HepG2 (cell line): ENCODE data around the gene GLE1. TPM values are rescaled to one million over a fixed set of nuclear protein-coding genes. Genes with fewer than 3 reads are reported as not detected.

Source experiments
- CEBPG ChIP-seq: IDR thresholded peaks from 2 replicates; pipeline ENCODE4 v1.6.1; 2016
- FOXC1 ChIP-seq: sonication (generic); formaldehyde crosslinking; IDR thresholded peaks from 2 replicates; pipeline ENCODE4 v1.8.0; 2022; ENCODE audit warnings: mild to moderate bottlenecking, missing genetic modification reagents, borderline replicate concordance
- FOXJ3 ChIP-seq: sonication (generic); formaldehyde crosslinking; IDR thresholded peaks from 2 replicates; pipeline ENCODE4 v1.4.0; 2020; ENCODE audit warnings: missing genetic modification reagents, mild to moderate bottlenecking, borderline replicate concordance
- HNF4A ChIP-seq: sonication (generic); formaldehyde crosslinking; IDR thresholded peaks from 2 replicates; pipeline ENCODE4 v1.4.0; 2020; ENCODE audit warnings: missing genetic modification reagents
- KLF15 ChIP-seq: sonication (generic); formaldehyde crosslinking; IDR thresholded peaks from 2 replicates; pipeline ENCODE4 v1.8.1; 2023; ENCODE audit warnings: borderline replicate concordance, mild to moderate bottlenecking, inconsistent platforms, missing genetic modification reagents, mixed read lengths
- KMT2B ChIP-seq: IDR thresholded peaks from 2 replicates; pipeline ENCODE4 v1.6.1; 2016; ENCODE audit warnings: missing genetic modification reagents, missing compliant biosample characterization
- LCORL ChIP-seq, 2 experiments: fragments of 450-650 bp in 1 of 2; sonication (generic) in 1 of 2; formaldehyde crosslinking in 1 of 2; IDR thresholded peaks; 2 replicates each; pipeline versions ENCODE4 v1.5.0 to v1.6.1; 2017 to 2020; ENCODE audit warnings: antibody characterized with exemption in 1 of 2, missing genetic modification reagents in 1 of 2
- MAFF ChIP-seq: IDR thresholded peaks from 2 replicates; pipeline ENCODE4 v1.6.1; 2011; ENCODE audit warnings: low read depth, low read length, improper control_type of control experiment
- MYC ChIP-seq: sonication (generic); formaldehyde crosslinking; IDR thresholded peaks from 2 replicates; pipeline ENCODE4 v1.9.0; 2021; ENCODE audit warnings: missing genetic modification reagents, borderline replicate concordance
- MZF1 ChIP-seq: sonication (generic); formaldehyde crosslinking; IDR thresholded peaks from 2 replicates; pipeline ENCODE4 v1.8.1; 2023; ENCODE audit warnings: mild to moderate bottlenecking, missing genetic modification reagents, borderline replicate concordance
- PAXIP1 ChIP-seq: sonication (generic); formaldehyde crosslinking; conservative IDR thresholded peaks from 2 replicates; pipeline ENCODE4 v1.4.0; 2020; ENCODE audit warnings: mild to moderate bottlenecking, missing genetic modification reagents, moderate library complexity
- PPARG ChIP-seq: conservative IDR thresholded peaks from 2 replicates; pipeline ENCODE4 v1.6.1; 2016; ENCODE audit warnings: missing biosample characterization, missing genetic modification reagents
- RCOR2 ChIP-seq: IDR thresholded peaks from 2 replicates; pipeline ENCODE4 v1.6.1; 2016; ENCODE audit warnings: missing biosample characterization, missing genetic modification reagents
- SCMH1 ChIP-seq: sonication (generic); formaldehyde crosslinking; IDR thresholded peaks from 2 replicates; pipeline ENCODE4 v1.9.0; 2021; ENCODE audit warnings: missing genetic modification reagents, mild to moderate bottlenecking, borderline replicate concordance
- SETDB1 ChIP-seq: sonication (generic); formaldehyde crosslinking; IDR thresholded peaks from 2 replicates; pipeline ENCODE4 v1.5.1; 2020; ENCODE audit warnings: missing genetic modification reagents, mild to moderate bottlenecking, borderline replicate concordance
- TCF7 ChIP-seq: sonication (generic); IDR thresholded peaks from 2 replicates; pipeline ENCODE4 v1.6.1; 2016; ENCODE audit warnings: antibody characterized with exemption, low read depth
- ZNF121 ChIP-seq: sonication (generic); formaldehyde crosslinking; IDR thresholded peaks from 2 replicates; pipeline ENCODE4 v1.5.0; 2020; ENCODE audit warnings: mild to moderate bottlenecking, missing genetic modification reagents
- ZNF331 ChIP-seq: sonication (generic); formaldehyde crosslinking; IDR thresholded peaks from 2 replicates; pipeline ENCODE4 v1.4.0; 2020; ENCODE audit warnings: missing genetic modification reagents
- ZNF432 ChIP-seq: sonication (generic); formaldehyde crosslinking; IDR thresholded peaks from 2 replicates; pipeline ENCODE4 v1.5.0; 2020; ENCODE audit warnings: missing genetic modification reagents, mild to moderate bottlenecking, borderline replicate concordance
- ZNF549 ChIP-seq: sonication (generic); formaldehyde crosslinking; IDR thresholded peaks from 2 replicates; pipeline ENCODE4 v1.5.0; 2020; ENCODE audit warnings: missing genetic modification reagents
- ZNF557 ChIP-seq: sonication (generic); formaldehyde crosslinking; IDR thresholded peaks from 2 replicates; pipeline ENCODE4 v1.4.0; 2020; ENCODE audit warnings: missing genetic modification reagents
- ZNF558 ChIP-seq: sonication (generic); formaldehyde crosslinking; IDR thresholded peaks from 2 replicates; pipeline ENCODE4 v1.9.0; 2022; ENCODE audit warnings: mild to moderate bottlenecking, missing genetic modification reagents, borderline replicate concordance
- polyA plus RNA-seq, 8 experiments: library from polyadenylated mRNA; depleted of rRNA in 3 of 8; stranded (reverse) in 7 of 8; unstranded in 1 of 8; fragments of >200 nt; fragmentation: Illumina TruSeq in 4 of 8; extraction: Trizol in 4 of 8; gene quantifications; 2 replicates each; pipeline versions ENCODE4 v1.2.1 to v1.2.3, GENCODE V29; 2011 to 2016; ENCODE audit warnings: low read depth in 4 of 8, missing spikeins in 1 of 8, mixed read lengths in 1 of 8; ENCODE audit not compliant: insufficient read depth in 1 of 8
- total RNA-seq, 5 experiments: library from RNA; depleted of rRNA; stranded (reverse); fragments of >200 nt; fragmentation: Illumina TruSeq; extraction: Trizol; gene quantifications; 2 replicates each; pipeline ENCODE4 v1.2.3, GENCODE V29; 2016; ENCODE audit warnings: low read depth in 1 of 5
- TF ChIP-seq, protein P1 (sequence below): sonication (generic); formaldehyde crosslinking; IDR thresholded peaks from 2 replicates; pipeline ENCODE4 v1.4.0; 2020; ENCODE audit warnings: missing genetic modification reagents
- TF ChIP-seq, protein P2 (sequence below): sonication (generic); formaldehyde crosslinking; conservative IDR thresholded peaks from 2 replicates; pipeline ENCODE4 v1.5.0; 2020; ENCODE audit warnings: missing genetic modification reagents

Gene GLE1
- total and polyA plus RNA-seq, 2 of the 13 experiments (the other 11 are each of a cell fraction or from before 2014, with no cell fraction given) = 14.7 to 28.8 TPM

DNA sequence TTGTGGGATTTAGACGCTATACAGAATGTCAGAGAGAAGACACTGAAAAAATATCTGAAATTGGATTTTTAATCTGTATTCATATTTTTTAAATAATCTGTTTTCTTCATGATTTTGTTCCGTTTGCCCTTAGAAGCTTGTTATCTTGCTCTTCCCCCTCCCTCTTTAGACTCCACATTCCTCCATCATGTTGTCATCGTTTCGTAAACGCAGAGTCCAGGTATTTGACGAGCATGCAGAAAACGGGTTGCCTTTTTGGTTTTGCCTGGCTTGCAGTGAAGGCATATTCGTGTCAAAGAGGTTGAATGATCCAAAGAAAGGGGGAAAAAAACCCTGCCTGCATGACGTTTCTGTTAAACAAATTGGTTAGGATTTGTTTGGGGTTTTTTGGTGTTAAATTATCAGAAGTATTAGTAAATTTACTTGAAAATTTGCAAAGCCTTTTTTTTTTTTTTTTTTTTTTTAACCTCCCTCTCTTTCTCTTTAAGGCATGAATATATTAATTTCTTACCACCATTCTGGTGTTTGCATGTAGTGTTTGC lies 50.7 kb downstream of the GLE1 start (continued):
- TF ChIP-seq PAXIP1 (CRISPR knock-in tag) (peak; percentile 39; the same call in 1 of the 2 replicates), KMT2B (CRISPR knock-in tag) (peak; percentile 34; the same call in 1 of the 2 replicates), LCORL (IDR thresholded peaks at IDR 0.05) (0 out of 2 replicates have a peak, but pooled peaks have one; percentile 32), LCORL (CRISPR knock-in tag; IDR thresholded peaks at IDR 0.05) (peak; percentile 41; the same call in 1 of the 2 replicates), ZNF331 (CRISPR knock-in tag) (0 out of 2 replicates have a peak, but pooled peaks have one; percentile 37), ZNF557 (CRISPR knock-in tag) (no peak), SCMH1 (CRISPR knock-in tag) (no peak), RCOR2 (peak; percentile 30; the same call in 1 of the 2 replicates), SETDB1 (no peak), FOXJ3 (CRISPR knock-in tag) (no peak), HNF4A (CRISPR knock-in tag) (peak; percentile 57), FOXC1 (CRISPR knock-in tag) (no peak), ZNF432 (CRISPR knock-in tag) (no peak), PPARG (no peak), KLF15 (CRISPR knock-in tag) (no peak), TCF7 (no peak), ZNF558 (CRISPR knock-in tag) (no peak), ZNF121 (CRISPR knock-in tag) (no peak), MYC (CRISPR knock-in tag) (no peak), CEBPG (CRISPR knock-in tag) (peak; percentile 82), MAFF (peak; percentile 85), ZNF549 (no peak), MZF1 (no peak)
- TF ChIP-seq, protein P1, sequence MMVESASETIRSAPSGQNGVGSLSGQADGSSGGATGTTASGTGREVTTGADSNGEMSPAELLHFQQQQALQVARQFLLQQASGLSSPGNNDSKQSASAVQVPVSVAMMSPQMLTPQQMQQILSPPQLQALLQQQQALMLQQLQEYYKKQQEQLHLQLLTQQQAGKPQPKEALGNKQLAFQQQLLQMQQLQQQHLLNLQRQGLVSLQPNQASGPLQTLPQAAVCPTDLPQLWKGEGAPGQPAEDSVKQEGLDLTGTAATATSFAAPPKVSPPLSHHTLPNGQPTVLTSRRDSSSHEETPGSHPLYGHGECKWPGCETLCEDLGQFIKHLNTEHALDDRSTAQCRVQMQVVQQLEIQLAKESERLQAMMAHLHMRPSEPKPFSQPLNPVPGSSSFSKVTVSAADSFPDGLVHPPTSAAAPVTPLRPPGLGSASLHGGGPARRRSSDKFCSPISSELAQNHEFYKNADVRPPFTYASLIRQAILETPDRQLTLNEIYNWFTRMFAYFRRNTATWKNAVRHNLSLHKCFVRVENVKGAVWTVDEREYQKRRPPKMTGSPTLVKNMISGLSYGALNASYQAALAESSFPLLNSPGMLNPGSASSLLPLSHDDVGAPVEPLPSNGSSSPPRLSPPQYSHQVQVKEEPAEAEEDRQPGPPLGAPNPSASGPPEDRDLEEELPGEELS (CRISPR knock-in tag) = 0 out of 2 replicates have a peak, but pooled peaks have one; percentile 35
- TF ChIP-seq, protein P2, sequence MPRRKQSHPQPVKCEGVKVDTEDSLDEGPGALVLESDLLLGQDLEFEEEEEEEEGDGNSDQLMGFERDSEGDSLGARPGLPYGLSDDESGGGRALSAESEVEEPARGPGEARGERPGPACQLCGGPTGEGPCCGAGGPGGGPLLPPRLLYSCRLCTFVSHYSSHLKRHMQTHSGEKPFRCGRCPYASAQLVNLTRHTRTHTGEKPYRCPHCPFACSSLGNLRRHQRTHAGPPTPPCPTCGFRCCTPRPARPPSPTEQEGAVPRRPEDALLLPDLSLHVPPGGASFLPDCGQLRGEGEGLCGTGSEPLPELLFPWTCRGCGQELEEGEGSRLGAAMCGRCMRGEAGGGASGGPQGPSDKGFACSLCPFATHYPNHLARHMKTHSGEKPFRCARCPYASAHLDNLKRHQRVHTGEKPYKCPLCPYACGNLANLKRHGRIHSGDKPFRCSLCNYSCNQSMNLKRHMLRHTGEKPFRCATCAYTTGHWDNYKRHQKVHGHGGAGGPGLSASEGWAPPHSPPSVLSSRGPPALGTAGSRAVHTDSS = no peak
